HUES48 (cell line): ENCODE data around the gene AGAP3.

Experiments
- H3K27ac ChIP-seq: one replicate; pipeline ENCODE4 v1.7.0; 2013; ENCODE audit warnings: low read depth, low read length, inconsistent platforms
- H3K27me3 ChIP-seq: 2 replicates; pipeline ENCODE4 v1.6.1; 2013; ENCODE audit warnings: mild to moderate bottlenecking, low read length; ENCODE audit not compliant: control insufficient read depth, insufficient read depth
- H3K36me3 ChIP-seq: 2 replicates; pipeline ENCODE4 v1.6.1; 2013; ENCODE audit warnings: low read length; ENCODE audit not compliant: control insufficient read depth, insufficient read depth
- H3K4me1 ChIP-seq: 2 replicates; pipeline ENCODE4 v1.6.1; 2013; ENCODE audit warnings: mild to moderate bottlenecking, low read length; ENCODE audit not compliant: control insufficient read depth, insufficient read depth
- H3K4me3 ChIP-seq: 2 replicates; pipeline ENCODE4 v1.5.1; 2013; ENCODE audit warnings: mild to moderate bottlenecking, low read depth, low read length
- H3K9ac ChIP-seq: 2 replicates; pipeline ENCODE4 v1.6.1; 2013; ENCODE audit warnings: mild to moderate bottlenecking, low read depth, low read length, moderate library complexity
- H3K9me3 ChIP-seq: 2 replicates; pipeline ENCODE4 v1.6.1; 2013; ENCODE audit warnings: low read length; ENCODE audit not compliant: control insufficient read depth, insufficient read depth

Gene AGAP3

GRCh38 chr7:151135525-151135845 is 49.2 kb downstream of the AGAP3 start:
- H3K27me3 ChIP-seq, result peaks cover 3% of the 10 kb centered on the region; the same call in 1 of the 2 replicates
- no peak overlapping the region for H3K4me3 ChIP-seq
- H3K27ac ChIP-seq, result no peak overlapping the region
- H3K4me1 ChIP-seq, result peaks cover 20% of the 10 kb centered on the region; the same call in 1 of the 2 replicates
- H3K36me3 ChIP-seq, result peaks cover 29% of the 10 kb centered on the region; the same call in 1 of the 2 replicates
- no peaks in the 10 kb centered on the region for H3K9me3 ChIP-seq
- H3K9ac ChIP-seq, result no peak overlapping the region

- H3K4me3 ChIP-seq, result no peak overlapping the region
- no peaks in the 10 kb centered on the region for H3K9me3 ChIP-seq
- H3K27ac ChIP-seq, result no peak overlapping the region
- peaks cover 20% of the 10 kb centered on the region; the same call in 1 of the 2 replicates for H3K4me1 ChIP-seq
- no peak overlapping the region for H3K9ac ChIP-seq
- H3K27me3 ChIP-seq, result peaks cover 3% of the 10 kb centered on the region; the same call in 1 of the 2 replicates
- H3K36me3 ChIP-seq, result peaks cover 31% of the 10 kb centered on the region; the same call in 1 of the 2 replicates
Observed at GRCh38 chr7:151135866-151136843, 49.9 kb downstream of the AGAP3 start.

- no peak overlapping the region for H3K9ac ChIP-seq
- no peak overlapping the region for H3K4me3 ChIP-seq
Observed at GRCh38 chr7:151137076-151137675, 50.9 kb downstream of the AGAP3 start.

GRCh38 chr7:151137791-151138152 is 51.5 kb downstream of the AGAP3 start:
- Histone ChIP-seq H3K4me3 (no peak overlapping the region), H3K27me3 (peaks cover 3% of the 10 kb centered on the region; the same call in 1 of the 2 replicates), H3K4me1 (peaks cover 20% of the 10 kb centered on the region; the same call in 1 of the 2 replicates), H3K27ac (no peak overlapping the region), H3K36me3 (peaks cover 28% of the 10 kb centered on the region; the same call in 1 of the 2 replicates), H3K9ac (no peak overlapping the region), H3K9me3 (no peaks in the 10 kb centered on the region)

More at GRCh38 chr7:151137076-151137675, 50.9 kb downstream of the AGAP3 start:
- peaks cover 20% of the 10 kb centered on the region; the same call in 1 of the 2 replicates for H3K4me1 ChIP-seq
- peaks cover 3% of the 10 kb centered on the region; the same call in 1 of the 2 replicates for H3K27me3 ChIP-seq
- H3K27ac ChIP-seq, result no peak overlapping the region
- H3K36me3 ChIP-seq, result peaks cover 31% of the 10 kb centered on the region; the same call in 1 of the 2 replicates
- H3K9me3 ChIP-seq, result no peaks in the 10 kb centered on the region

GRCh38 chr7:151138153-151138851 is 52.0 kb downstream of the AGAP3 start:
- Histone ChIP-seq H3K27me3 (peaks cover 3% of the 10 kb centered on the region; the same call in 1 of the 2 replicates), H3K9me3 (no peaks in the 10 kb centered on the region), H3K4me3 (no peak overlapping the region), H3K9ac (no peak overlapping the region), H3K4me1 (peaks cover 20% of the 10 kb centered on the region; the same call in 1 of the 2 replicates), H3K27ac (no peak overlapping the region), H3K36me3 (peaks cover 31% of the 10 kb centered on the region)

- Histone ChIP-seq H3K9ac (no peak overlapping the region), H3K4me1 (peaks cover 22% of the 10 kb centered on the region; the same call in 1 of the 2 replicates), H3K27me3 (peaks cover 3% of the 10 kb centered on the region; the same call in 1 of the 2 replicates), H3K27ac (no peak overlapping the region), H3K4me3 (no peak overlapping the region), H3K36me3 (peaks cover 37% of the 10 kb centered on the region), H3K9me3 (no peaks in the 10 kb centered on the region)
Observed at GRCh38 chr7:151139071-151139790, 53.0 kb downstream of the AGAP3 start.

- H3K9ac ChIP-seq, result no peak overlapping the region
- peaks cover 33% of the 10 kb centered on the region for H3K36me3 ChIP-seq
Observed at GRCh38 chr7:151139791-151140190, 53.5 kb downstream of the AGAP3 start.

GRCh38 chr7:151140826-151141225 is 54.6 kb downstream of the AGAP3 start:
- no peak overlapping the region for H3K4me3 ChIP-seq
- H3K9ac ChIP-seq, result no peak overlapping the region
- no peak overlapping the region for H3K27ac ChIP-seq
- peaks cover 23% of the 10 kb centered on the region; the same call in 1 of the 2 replicates for H3K4me1 ChIP-seq
- no peaks in the 10 kb centered on the region for H3K9me3 ChIP-seq
- H3K36me3 ChIP-seq, result peaks cover 26% of the 10 kb centered on the region
- peaks cover 3% of the 10 kb centered on the region; the same call in 1 of the 2 replicates for H3K27me3 ChIP-seq

More at GRCh38 chr7:151139791-151140190, 53.5 kb downstream of the AGAP3 start:
- Histone ChIP-seq H3K27ac (no peak overlapping the region), H3K4me3 (no peak overlapping the region), H3K4me1 (peaks cover 23% of the 10 kb centered on the region; the same call in 1 of the 2 replicates), H3K27me3 (peaks cover 3% of the 10 kb centered on the region; the same call in 1 of the 2 replicates), H3K9me3 (no peaks in the 10 kb centered on the region)

- H3K27ac ChIP-seq, result no peak overlapping the region
- H3K27me3 ChIP-seq, result peaks cover 3% of the 10 kb centered on the region; the same call in 1 of the 2 replicates
- peaks cover 23% of the 10 kb centered on the region; the same call in 1 of the 2 replicates for H3K4me1 ChIP-seq
- no peak overlapping the region for H3K9ac ChIP-seq
- H3K9me3 ChIP-seq, result no peaks in the 10 kb centered on the region
- H3K4me3 ChIP-seq, result no peak overlapping the region
- peaks cover 23% of the 10 kb centered on the region for H3K36me3 ChIP-seq
Observed at GRCh38 chr7:151141311-151141854, 55.1 kb downstream of the AGAP3 start.
